HUES64 (cell line): ENCODE data around the gene THSD8.
"Not testable (repeated sequence)": the region's sequence is repeated elsewhere in the genome, so short reads cannot be mapped to it uniquely, and the experiment has no call there.

Source experiments
- H3K27ac ChIP-seq: 2 replicates; pipeline ENCODE4 v1.7.0; 2013; ENCODE audit warnings: low read depth, low read length, inconsistent platforms
- H3K27me3 ChIP-seq: 2 replicates; pipeline ENCODE4 v1.6.1; 2013; ENCODE audit warnings: mild to moderate bottlenecking, low read length; ENCODE audit not compliant: insufficient read depth
- H3K36me3 ChIP-seq: 2 replicates; pipeline ENCODE4 v1.6.1; 2013; ENCODE audit warnings: mild to moderate bottlenecking, low read length; ENCODE audit not compliant: insufficient read depth
- H3K4me1 ChIP-seq: 2 replicates; pipeline ENCODE4 v1.6.1; 2013; ENCODE audit warnings: mild to moderate bottlenecking, low read length, moderate library complexity; ENCODE audit not compliant: insufficient read depth
- H3K4me3 ChIP-seq: 2 replicates; pipeline ENCODE4 v1.5.1; 2013; ENCODE audit warnings: mild to moderate bottlenecking, low read length, moderate library complexity
- H3K9ac ChIP-seq: 2 replicates; pipeline ENCODE4 v1.6.1; 2013; ENCODE audit warnings: mild to moderate bottlenecking, low read depth, low read length
- H3K9me3 ChIP-seq: 2 replicates; pipeline ENCODE4 v1.6.1; 2013; ENCODE audit warnings: low read depth, low read length; ENCODE audit not compliant: insufficient read depth
- WGBS: fragments of 150-250, 120-280 bp; methylation state at CpG from one replicate; pipeline ENCODE4 v1.1.7; 2013; ENCODE audit warnings: missing lambda C conversion rate; 5-methylcytosine and 5-hydroxymethylcytosine counted together

THSD8 gene

DNA sequence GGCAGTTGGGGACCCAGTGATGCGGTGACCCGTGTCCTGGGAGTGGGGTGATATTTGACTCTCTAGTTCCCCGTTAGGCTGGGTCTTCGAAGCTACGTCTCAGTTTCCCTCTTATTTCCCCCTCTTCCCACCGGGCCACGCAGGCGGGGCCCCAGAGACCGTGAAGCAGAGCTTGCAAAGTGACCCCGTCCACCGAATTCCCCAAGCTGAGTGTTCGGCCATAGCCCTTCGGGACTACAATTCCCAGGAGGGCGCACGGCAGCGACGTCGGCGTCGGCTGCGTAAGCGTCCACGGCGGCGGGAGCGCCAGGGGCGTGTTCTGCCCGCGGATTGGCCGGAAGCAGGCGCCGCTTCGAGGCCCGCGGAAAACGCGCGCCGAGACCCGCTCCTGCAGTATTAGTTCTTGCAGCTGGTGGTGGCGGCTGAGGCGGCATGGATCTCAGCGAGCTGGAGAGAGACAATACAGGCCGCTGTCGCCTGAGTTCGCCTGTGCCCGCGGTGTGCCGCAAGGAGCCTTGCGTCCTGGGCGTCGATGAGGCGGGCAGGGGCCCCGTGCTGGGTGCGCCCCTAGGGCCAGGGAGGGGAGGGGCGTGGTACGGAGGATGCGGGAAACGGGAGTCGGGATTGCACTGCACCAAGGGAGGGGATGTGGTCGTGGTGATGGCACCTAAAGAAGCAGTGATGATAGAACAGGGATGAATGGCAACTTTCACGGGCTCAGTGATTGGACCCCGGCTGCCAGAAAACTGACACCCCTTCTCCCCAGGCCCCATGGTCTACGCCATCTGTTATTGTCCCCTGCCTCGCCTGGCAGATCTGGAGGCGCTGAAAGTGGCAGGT is 4.6 kb downstream of the THSD8 start, which contains the start of gene RNASEH2A:
Gene RNASEH2A, plus strand, starts transcription at position 343 of the 840 bp plus-strand sequence. Its CDS starts 90 bp downstream, at position 433.
- Histone ChIP-seq H3K27ac (peak within 1 kb of the TSS; percentile 63), H3K27me3 (peaks cover 10% of the 10 kb centered on the region; the same call in 1 of the 2 replicates), H3K9me3 (no peaks in the 10 kb centered on the region), H3K4me3 (peak within 1 kb of the TSS; percentile 80), H3K9ac (peak within 1 kb of the TSS; percentile 79), H3K36me3 (peaks cover 32% of the 10 kb centered on the region), H3K4me1 (no peaks in the 10 kb centered on the region)
- 6% methylated on average over 66 of the region's 66 CpGs for WGBS

DNA sequence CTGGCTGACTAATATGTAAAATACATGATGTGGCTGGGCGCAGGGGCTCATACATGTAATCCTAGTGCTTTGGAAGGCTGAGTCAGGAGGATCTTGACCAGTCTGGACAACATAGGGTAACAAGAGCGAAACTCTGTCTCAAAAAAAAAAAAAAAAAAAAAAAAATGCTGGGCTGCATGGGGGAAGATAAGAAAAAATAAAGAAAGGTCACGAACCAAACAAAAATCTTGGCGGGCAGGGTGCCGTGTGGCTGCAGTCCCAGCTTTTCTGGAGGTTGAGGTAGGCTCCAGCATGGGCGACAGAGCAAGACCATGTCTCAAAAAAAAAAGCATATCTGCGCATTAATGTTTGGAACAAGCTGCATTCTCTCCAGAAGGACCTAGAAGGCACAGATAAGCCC is 13.2 kb downstream of the THSD8 start:
- WGBS = 98% methylated on average over 7 of the region's 7 CpGs
- H3K4me3 ChIP-seq = no peak overlapping the region
- no peak overlapping the region for H3K9ac ChIP-seq
- no peaks in the 10 kb centered on the region for H3K9me3 ChIP-seq
- no peaks in the 10 kb centered on the region for H3K4me1 ChIP-seq
- no peaks in the 10 kb centered on the region for H3K27me3 ChIP-seq
- H3K36me3 ChIP-seq = peaks cover 45% of the 10 kb centered on the region
- no peak overlapping the region for H3K27ac ChIP-seq

DNA sequence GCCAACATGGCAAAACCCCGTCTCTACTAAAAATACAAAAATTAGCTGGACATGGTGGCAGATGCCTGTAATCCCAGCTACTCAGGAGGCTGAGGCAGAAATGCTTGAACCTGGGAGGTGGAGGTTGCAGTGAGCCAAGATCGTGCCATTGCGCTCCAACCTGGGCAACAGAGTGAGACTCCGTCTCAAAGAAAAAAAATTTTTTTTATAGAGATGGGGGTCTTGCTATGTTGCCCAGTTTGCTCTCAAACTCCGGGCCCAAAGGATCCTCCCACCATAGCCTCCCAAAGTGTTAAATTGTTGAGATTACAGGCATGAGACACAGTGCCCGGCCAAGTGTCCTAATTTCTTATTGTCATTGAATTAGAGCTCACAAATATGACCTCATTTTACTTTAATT is 15.3 kb downstream of the THSD8 start:
- H3K27me3 ChIP-seq, H3K27ac ChIP-seq, H3K9ac ChIP-seq, H3K4me1 ChIP-seq, H3K9me3 ChIP-seq, H3K4me3 ChIP-seq: not testable (repeated sequence)
- H3K36me3 ChIP-seq = peaks cover 28% of the 10 kb centered on the region
- 93% methylated on average over 6 of the region's 6 CpGs for WGBS

DNA sequence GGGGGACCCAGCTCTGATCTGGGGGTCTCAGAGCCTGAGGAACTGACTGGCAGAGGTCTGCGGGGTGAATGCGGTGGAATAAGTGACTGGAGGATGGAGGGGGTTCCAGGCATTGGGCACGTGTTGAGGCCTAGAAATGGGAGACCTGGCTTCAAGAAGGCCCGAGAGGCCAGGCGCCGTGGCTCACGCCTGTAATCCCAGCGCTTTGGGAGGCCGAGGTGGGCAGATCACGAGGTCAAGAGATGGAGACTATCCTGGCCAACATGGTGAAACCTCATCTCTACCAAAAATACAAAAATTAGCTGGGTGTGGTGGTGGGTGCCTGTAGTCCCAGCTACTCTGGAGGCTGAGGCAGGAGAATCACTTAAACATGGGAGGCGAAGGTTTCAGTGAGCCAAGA is 15.9 kb downstream of the THSD8 start:
- not testable (repeated sequence) for H3K9ac ChIP-seq, H3K4me3 ChIP-seq, H3K9me3 ChIP-seq, H3K4me1 ChIP-seq, H3K27ac ChIP-seq, H3K27me3 ChIP-seq
- H3K36me3 ChIP-seq = peaks cover 28% of the 10 kb centered on the region
- 94% methylated on average over 11 of the region's 11 CpGs for WGBS

DNA sequence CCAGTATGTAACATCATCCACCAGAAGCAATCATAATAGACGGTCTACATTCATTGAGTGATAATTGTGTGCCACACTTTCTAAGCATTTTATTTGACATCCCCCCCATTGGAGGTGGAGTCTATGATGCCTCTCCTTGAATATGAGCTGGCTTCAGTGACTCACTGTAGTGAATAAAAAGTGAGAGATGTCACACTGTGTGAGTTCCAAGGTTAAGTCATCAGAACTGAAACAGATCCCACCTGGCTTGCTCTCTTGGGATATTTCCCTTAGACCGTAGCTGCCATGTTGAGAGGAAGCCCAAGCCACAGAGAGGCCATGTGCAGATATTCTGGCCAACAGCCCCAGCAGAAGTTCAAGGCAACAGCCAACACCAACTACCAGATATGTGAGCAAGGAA is 19.9 kb downstream of the THSD8 start:
- 88% methylated on average over 2 of the region's 2 CpGs for WGBS
- Histone ChIP-seq H3K36me3 (no peaks in the 10 kb centered on the region), H3K27ac (no peak overlapping the region), H3K4me1 (no peaks in the 10 kb centered on the region), H3K9me3 (no peaks in the 10 kb centered on the region), H3K4me3 (no peak overlapping the region), H3K27me3 (no peaks in the 10 kb centered on the region), H3K9ac (no peak overlapping the region)

DNA sequence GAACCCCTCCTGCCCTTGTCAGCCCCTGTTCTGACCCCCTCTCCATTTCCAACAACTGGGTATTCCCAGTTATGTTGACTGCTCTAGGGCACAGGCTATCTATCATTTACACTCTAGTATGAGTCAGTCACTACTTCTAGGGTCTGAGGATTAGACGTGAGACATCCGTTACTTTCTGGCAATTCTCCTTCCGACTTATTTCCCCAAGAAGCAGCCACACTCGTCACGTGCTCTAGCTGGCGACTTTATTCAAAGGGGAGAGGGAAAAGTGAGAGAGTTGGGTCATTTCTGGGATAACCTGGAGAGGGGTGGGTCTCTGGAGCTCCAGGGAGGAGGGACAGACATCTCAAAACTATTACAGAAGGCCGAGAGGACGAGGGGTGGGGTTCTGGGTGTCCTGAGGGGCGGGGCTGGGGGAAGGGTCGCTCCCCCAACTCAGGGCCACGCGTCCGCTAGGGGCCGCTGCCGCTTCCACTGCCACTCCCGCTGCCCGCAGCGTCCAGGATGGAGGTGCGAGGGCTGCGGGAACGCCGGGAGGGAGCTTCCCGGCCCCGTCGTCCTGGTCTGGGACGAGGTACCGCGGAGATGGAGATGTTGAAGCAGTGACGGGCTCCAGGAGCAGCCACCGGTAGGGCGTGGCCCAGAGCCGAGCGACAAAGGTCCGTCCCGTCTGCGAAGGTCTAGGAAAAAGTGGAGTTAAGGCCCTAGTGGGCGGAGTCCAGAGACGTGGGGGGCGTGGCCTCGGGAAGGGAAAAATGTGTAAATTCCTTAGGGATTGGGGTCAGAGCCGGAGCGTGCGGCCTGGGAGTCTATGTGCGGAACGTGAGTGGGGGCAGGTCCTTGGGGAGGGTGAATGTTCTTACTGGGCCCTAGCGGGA is 23.6 kb downstream of the THSD8 start:
- 9% methylated on average over 46 of the region's 46 CpGs for WGBS
- no peak overlapping the region; the same call in 1 of the 2 replicates for H3K9ac ChIP-seq
- no peaks in the 10 kb centered on the region for H3K36me3 ChIP-seq
- peaks cover 4% of the 10 kb centered on the region; the same call in 1 of the 2 replicates for H3K27me3 ChIP-seq
- H3K4me3 ChIP-seq = peak overlapping the region; percentile 52
- no peaks in the 10 kb centered on the region for H3K4me1 ChIP-seq
- H3K27ac ChIP-seq = no peak overlapping the region
- no peaks in the 10 kb centered on the region for H3K9me3 ChIP-seq

DNA sequence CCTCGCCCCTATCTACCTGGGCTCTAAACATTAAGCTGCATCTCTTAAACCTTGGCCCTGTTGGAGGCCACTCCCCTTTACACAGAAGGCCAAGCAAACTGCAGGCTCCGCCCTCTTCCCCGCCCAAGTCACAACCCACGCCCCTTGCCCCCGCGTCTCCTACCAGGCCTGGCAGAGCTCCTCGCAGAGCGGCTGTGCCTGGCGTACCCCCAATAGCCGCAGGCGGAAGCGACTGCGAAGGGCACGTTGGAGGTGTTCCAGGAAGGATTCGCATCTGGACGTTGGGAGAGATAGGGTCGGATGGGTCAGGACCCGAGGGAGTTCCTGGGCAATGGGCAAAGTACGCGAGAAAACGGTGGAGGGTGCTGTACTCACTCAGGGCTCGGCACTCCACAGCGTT is 26.6 kb downstream of the THSD8 start:
- no peaks in the 10 kb centered on the region for H3K36me3 ChIP-seq

DNA sequence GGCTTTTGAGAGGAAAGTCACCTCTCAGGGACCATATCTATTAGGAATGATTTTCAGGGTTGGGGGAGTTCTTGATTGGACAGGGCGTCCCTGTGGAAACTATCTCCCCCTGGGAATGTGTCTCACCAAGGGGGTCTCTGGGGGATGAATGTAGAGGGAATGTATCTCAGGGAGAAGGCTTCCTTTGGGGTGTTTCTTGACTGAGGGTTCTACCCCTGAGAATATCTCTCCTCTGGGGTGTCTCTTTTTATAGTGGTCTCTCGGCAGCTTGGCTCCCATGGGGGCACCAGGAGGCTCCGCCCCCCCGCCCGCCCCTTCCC is 31.5 kb downstream of the THSD8 start:
- Histone ChIP-seq H3K27me3 (peaks cover 59% of the 10 kb centered on the region), H3K27ac (no peak overlapping the region), H3K9me3 (no peaks in the 10 kb centered on the region), H3K4me1 (peaks cover 10% of the 10 kb centered on the region), H3K4me3 (peak overlapping the region; percentile 36), H3K36me3 (no peaks in the 10 kb centered on the region), H3K9ac (no peak overlapping the region)
- WGBS = 6% methylated on average over 2 of the region's 5 CpGs

More for the DNA sequence above, 26.6 kb downstream of the THSD8 start:
- H3K4me3 ChIP-seq = peak overlapping the region; percentile 42
- H3K9me3 ChIP-seq = no peaks in the 10 kb centered on the region
- H3K27ac ChIP-seq = no peak overlapping the region
- H3K9ac ChIP-seq = no peak overlapping the region
- peaks cover 26% of the 10 kb centered on the region; the same call in 1 of the 2 replicates for H3K27me3 ChIP-seq
- no peaks in the 10 kb centered on the region for H3K4me1 ChIP-seq
- 17% methylated on average over 23 of the region's 23 CpGs for WGBS

DNA sequence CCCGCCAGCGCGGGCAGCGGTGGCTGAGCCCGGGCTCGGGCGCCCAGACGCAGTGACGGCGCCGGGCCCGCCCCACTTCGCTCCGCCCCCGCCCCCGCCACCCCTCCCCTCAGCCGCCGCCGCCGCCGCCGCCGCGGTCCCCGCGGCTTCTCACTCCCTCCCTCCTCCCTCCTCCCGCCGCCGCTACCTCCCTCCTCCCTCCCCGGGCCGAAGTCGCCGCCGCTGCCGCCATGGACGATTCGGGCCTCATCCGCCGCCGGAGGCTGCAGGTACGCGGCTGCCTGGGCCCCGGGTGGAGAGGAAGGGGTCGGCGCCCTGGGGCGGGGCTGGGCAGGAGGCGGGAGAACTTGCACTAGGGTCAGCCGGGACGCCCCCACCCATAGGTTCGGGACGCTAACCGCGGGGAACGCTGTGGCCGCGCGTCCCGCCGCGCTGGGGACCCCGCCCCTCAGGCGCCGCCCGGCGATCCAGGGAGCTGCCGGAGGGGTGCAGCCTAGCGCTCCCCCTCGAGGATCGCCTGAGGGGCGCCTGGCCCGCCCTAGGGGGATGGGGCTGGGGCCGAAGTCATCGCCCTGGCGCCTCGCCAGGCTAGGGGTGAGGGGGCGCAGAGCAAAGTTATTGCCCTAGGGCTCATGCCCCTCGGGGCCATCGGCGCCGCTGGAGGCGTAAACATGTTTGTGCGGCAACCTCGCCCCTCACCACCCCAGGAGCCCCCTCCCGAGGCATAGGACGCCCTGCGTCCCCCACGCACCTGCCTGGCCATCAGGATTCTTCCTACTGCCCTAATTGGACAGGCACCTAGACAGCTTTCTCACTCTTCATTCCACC is 32.1 kb downstream of the THSD8 start:
- under 1% methylated on average over 58 of the region's 87 CpGs for WGBS
- peak overlapping the region; percentile 38; the same call in 1 of the 2 replicates for H3K9ac ChIP-seq
- no peaks in the 10 kb centered on the region for H3K36me3 ChIP-seq
- H3K4me3 ChIP-seq = peak overlapping the region; percentile 65
- peaks cover 10% of the 10 kb centered on the region for H3K4me1 ChIP-seq
- no peak overlapping the region; the same call in 1 of the 2 replicates for H3K27ac ChIP-seq
- H3K27me3 ChIP-seq = peaks cover 57% of the 10 kb centered on the region
- no peaks in the 10 kb centered on the region for H3K9me3 ChIP-seq

DNA sequence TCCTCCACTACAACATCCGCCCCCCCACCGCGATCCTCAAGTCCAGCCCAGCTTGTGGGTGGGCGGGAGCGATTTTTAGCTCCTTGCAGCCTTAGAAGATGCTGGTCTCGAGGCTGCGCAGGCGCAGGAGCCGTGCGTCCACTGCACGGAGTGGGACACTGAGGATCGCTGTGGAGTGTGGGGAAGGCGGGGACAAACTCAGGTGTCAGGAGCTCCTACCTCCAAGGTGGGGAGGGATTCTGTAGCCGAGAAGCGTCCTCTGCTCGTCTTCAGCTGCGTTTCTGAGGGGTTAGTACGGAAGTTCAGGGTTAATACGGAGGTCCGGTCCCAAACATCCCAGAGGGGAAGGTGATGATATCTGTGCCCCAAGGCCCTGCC is 32.7 kb downstream of the THSD8 start, which contains the start of gene RTBDN:
Gene RTBDN, minus strand, starts transcription at position 14 of the 378 bp plus-strand sequence. CDS start 4,600 bp downstream, outside the sequence.
- H3K9ac ChIP-seq = peak within 1 kb of the TSS; percentile 38; the same call in 1 of the 2 replicates
- H3K27me3 ChIP-seq = peaks cover 62% of the 10 kb centered on the region
- WGBS = 9% methylated on average over 20 of the region's 20 CpGs
- no peak within 1 kb of the TSS; the same call in 1 of the 2 replicates for H3K27ac ChIP-seq
- peaks cover 10% of the 10 kb centered on the region for H3K4me1 ChIP-seq
- peak within 1 kb of the TSS; percentile 65 for H3K4me3 ChIP-seq
- no peaks in the 10 kb centered on the region for H3K36me3 ChIP-seq
- H3K9me3 ChIP-seq = no peaks in the 10 kb centered on the region
